Smooth muscle cell (in vitro differentiated cells): ENCODE measurements around the gene SRRD. TPM values are rescaled to one million over a fixed set of nuclear protein-coding genes. Genes with fewer than 3 reads are reported as not detected.

ENCODE experiments used
- DNase-seq: peaks from one replicate; lab custom pipeline; 2025; ENCODE audit not compliant: unreplicated experiment; lab: John Stamatoyannopoulos, UW
- H2AFZ ChIP-seq: fragments of 200-600 bp; sonication (generic); 2 replicates; pipeline ENCODE4 v1.6.0; 2016; ENCODE audit warnings: antibody characterized with exemption, low read depth, mild to moderate bottlenecking
- H3F3A ChIP-seq: fragments of 200-600 bp; sonication (generic); 2 replicates; pipeline ENCODE4 v1.6.0; 2017; ENCODE audit warnings: antibody characterized with exemption, low read depth
- H3K27ac ChIP-seq: fragments of 200-600 bp; sonication (generic); 2 replicates; pipeline ENCODE4 v1.5.1; 2016; ENCODE audit warnings: low read depth, mild to moderate bottlenecking
- H3K27me3 ChIP-seq: fragments of 200-600 bp; sonication (generic); 2 replicates; pipeline ENCODE4 v1.6.1; 2016; ENCODE audit warnings: low read depth, mild to moderate bottlenecking
- H3K36me3 ChIP-seq: fragments of 200-600 bp; sonication (generic); 2 replicates; pipeline ENCODE4 v1.5.1; 2016; ENCODE audit warnings: low read depth
- H3K4me1 ChIP-seq: fragments of 200-600 bp; sonication (generic); 2 replicates; pipeline ENCODE4 v1.5.1; 2016; ENCODE audit warnings: low read depth
- H3K4me2 ChIP-seq: fragments of 200-600 bp; sonication (generic); 2 replicates; pipeline ENCODE4 v1.6.0; 2016; ENCODE audit warnings: mild to moderate bottlenecking
- H3K4me3 ChIP-seq: fragments of 200-600 bp; sonication (generic); 2 replicates; pipeline ENCODE4 v1.5.1; 2016; ENCODE audit warnings: mild to moderate bottlenecking
- H3K79me2 ChIP-seq: fragments of 200-600 bp; sonication (generic); 2 replicates; pipeline ENCODE4 v1.6.0; 2016; ENCODE audit warnings: low read depth, mild to moderate bottlenecking
- H3K9ac ChIP-seq: fragments of 200-600 bp; sonication (generic); 2 replicates; pipeline ENCODE4 v1.6.0; 2016; ENCODE audit warnings: low read depth
- H3K9me3 ChIP-seq: fragments of 200-600 bp; sonication (generic); replicated peaks from 2 replicates; pipeline ENCODE4 v1.5.1; 2016; ENCODE audit warnings: low read depth
- H4K20me1 ChIP-seq: fragments of 200-600 bp; sonication (generic); 2 replicates; pipeline ENCODE4 v1.6.0; 2016; ENCODE audit warnings: low read depth
- CTCF ChIP-seq: fragments of 200-600 bp; sonication (generic); IDR thresholded peaks from 2 replicates; pipeline ENCODE4 v1.5.1; 2017; ENCODE audit warnings: borderline replicate concordance, mild to moderate bottlenecking, antibody characterized with exemption; ENCODE audit not compliant: insufficient read depth, poor library complexity, severe bottlenecking
- WGBS: methylation state at CpG from one replicate; pipeline ENCODE4 v1.1.7; 2016; ENCODE audit warnings: low lambda C conversion rate; 5-methylcytosine and 5-hydroxymethylcytosine counted together
- polyA plus RNA-seq: library from polyadenylated mRNA; unstranded; fragments of >200 nt; fragmentation: Nextera tagmentation; extraction: Ambion mirVana; gene quantifications from 2 replicates; pipeline ENCODE4 v1.2.1, GENCODE V29; 2016
- total RNA-seq: library from RNA; depleted of rRNA; stranded (reverse); fragments of >200 nt; gene quantifications from 2 replicates; pipeline ENCODE4 v1.2.3, GENCODE V29; 2014

Gene SRRD
- total and polyA plus RNA-seq, 2 experiments from 2014 or later: 20.7 to 34.5 TPM

- TF ChIP-seq CTCF: no peak
- Histone ChIP-seq H3K9ac (no peak overlapping the region), H3K79me2 (no peaks in the 10 kb centered on the region), H3F3A (no peaks in the 10 kb centered on the region), H3K27ac (no peak overlapping the region), H3K9me3 (no peaks in the 10 kb centered on the region), H3K27me3 (no peaks in the 10 kb centered on the region), H3K4me1 (no peaks in the 10 kb centered on the region), H3K36me3 (peaks cover 15% of the 10 kb centered on the region), H3K4me2 (no peak overlapping the region), H3K4me3 (no peak overlapping the region), H4K20me1 (no peaks in the 10 kb centered on the region), H2AFZ (no peak overlapping the region)
- 100% methylated on average over 2 of the region's 2 CpGs for WGBS
- DNase-seq: no peak
Observed at GRCh38 chr22:26529345-26529744, 45.7 kb downstream of the SRRD start.

GRCh38 chr22:26534171-26534855 is 50.6 kb downstream of the SRRD start:
- no peaks in the 10 kb centered on the region for H3F3A ChIP-seq
- H2AFZ ChIP-seq: no peak overlapping the region
- H3K27ac ChIP-seq: peak overlapping the region; percentile 52
- no peak overlapping the region for H3K4me3 ChIP-seq
- 81% methylated on average over 7 of the region's 7 CpGs for WGBS
- peaks cover 5% of the 10 kb centered on the region for H4K20me1 ChIP-seq
- H3K36me3 ChIP-seq: peaks cover 4% of the 10 kb centered on the region
- no peak overlapping the region for H3K4me2 ChIP-seq
- H3K4me1 ChIP-seq: no peaks in the 10 kb centered on the region
- H3K9me3 ChIP-seq: no peaks in the 10 kb centered on the region
- DNase-seq: no peak
- no peaks in the 10 kb centered on the region for H3K27me3 ChIP-seq
- no peaks in the 10 kb centered on the region for H3K79me2 ChIP-seq
- no peak overlapping the region for H3K9ac ChIP-seq
- no peak for TF ChIP-seq CTCF

GRCh38 chr22:26534874-26535602 is 51.4 kb downstream of the SRRD start:
- Histone ChIP-seq H3K27me3 (no peaks in the 10 kb centered on the region), H3K4me2 (no peak overlapping the region), H3K4me3 (no peak overlapping the region), H3K36me3 (peaks cover 4% of the 10 kb centered on the region), H3K9ac (no peak overlapping the region), H3F3A (no peaks in the 10 kb centered on the region), H4K20me1 (peaks cover 9% of the 10 kb centered on the region), H3K9me3 (no peaks in the 10 kb centered on the region), H2AFZ (no peak overlapping the region), H3K4me1 (no peaks in the 10 kb centered on the region), H3K79me2 (no peaks in the 10 kb centered on the region), H3K27ac (no peak overlapping the region)
- TF ChIP-seq CTCF: no peak
- 87% methylated on average over 13 of the region's 13 CpGs for WGBS
- no peak for DNase-seq
